GM13976 (cell line): Measurements from ENCODE around the gene HENMT1.

Source experiments
- DNase-seq: peaks from one replicate; pipeline ENCODE4 v3.0.0; 2012; ENCODE audit warnings: low spot score
- CTCF ChIP-seq: IDR thresholded peaks from 2 replicates; pipeline ENCODE4 v1.5.1; 2012; ENCODE audit warnings: borderline replicate concordance, mild to moderate bottlenecking; ENCODE audit not compliant: insufficient read depth; ENCODE audit errors: extremely low read depth, missing control alignments, control extremely low read depth
- in situ Hi-C: fragments of 300-500 bp; cut with MboI; formaldehyde crosslinking; loops from one replicate; pipeline ENCODE4 v1.12.0; 2022; ENCODE audit warnings: low sequenced_read_pairs, mixed read lengths, inconsistent platforms; ENCODE audit not compliant: unreplicated experiment

Gene HENMT1

DNA sequence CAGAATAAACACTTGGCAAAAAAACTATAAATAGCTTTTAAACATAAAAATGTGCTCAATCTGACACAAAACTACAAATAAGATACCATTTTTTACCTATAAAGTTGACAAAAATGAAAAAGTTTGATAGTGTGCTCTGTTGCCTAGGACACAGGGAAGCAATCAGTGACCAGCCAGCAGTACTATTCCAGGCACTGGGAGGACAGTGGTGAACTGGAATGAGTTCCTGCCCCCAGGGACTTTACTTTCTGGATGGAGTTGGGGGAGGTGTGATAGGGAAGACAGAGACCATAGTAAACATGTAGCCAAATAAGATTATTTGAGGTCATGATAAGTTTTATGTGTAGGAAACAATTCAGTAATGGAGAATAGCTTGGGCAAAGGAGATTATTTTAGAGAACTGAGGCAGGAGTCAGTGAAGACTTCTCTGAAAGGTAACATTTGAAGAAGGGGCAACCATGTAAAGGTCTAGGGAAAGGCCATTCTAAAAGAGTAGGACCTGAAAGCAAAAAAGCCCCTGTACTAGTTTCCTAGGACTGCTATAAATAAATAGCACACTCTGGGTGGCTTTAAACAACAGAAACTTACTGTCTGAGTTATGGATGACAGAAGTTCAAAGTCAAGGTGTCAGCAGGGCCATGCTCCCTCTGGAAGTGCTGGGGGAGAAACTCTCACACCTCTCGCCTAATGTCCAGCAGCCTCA lies 59.0 kb downstream of the HENMT1 start:
- no peak for TF ChIP-seq CTCF
- in situ Hi-C loops: no loop called here
- no peak for DNase-seq

DNA sequence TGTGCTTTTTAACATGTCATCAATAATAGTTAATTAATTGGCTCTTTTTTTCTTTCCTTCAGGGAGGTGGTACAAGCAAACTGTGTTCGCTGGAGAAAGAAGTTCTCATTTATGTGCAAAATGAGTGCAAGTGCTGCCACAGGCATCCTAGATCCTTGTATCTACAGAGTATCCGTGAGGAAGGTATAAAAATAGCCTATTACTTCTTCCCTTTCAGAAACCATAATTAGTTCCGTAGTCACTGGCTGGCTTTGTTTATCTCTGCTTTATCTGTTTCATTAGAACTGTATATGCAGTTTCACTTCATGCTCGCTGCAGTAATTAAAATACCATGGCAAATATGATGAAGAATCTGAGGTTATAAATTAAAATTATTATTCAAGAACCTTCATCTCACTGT lies 60.4 kb downstream of the HENMT1 start:
- in situ Hi-C loops: no loop called here
- TF ChIP-seq CTCF: no peak

DNA sequence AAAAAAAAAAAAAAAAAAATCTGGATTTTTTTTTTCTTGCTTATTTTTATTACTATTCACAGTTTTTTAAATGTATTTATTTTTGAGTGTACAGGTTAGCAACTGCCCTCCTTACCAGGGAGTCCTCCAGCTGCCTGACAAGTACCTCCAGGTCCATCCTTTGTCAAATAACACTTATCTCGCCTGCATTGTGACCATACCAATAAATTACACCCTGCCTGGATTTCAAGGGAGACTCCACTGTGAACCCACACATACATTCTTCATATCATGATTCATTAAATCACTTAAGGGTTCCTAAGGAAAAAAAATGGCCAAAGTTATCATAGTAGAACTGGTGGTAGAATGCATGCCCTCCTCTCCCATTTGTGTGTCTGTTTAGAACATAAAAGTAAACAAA lies 62.6 kb downstream of the HENMT1 start:
- in situ Hi-C loops: no loop called here
- no peak for TF ChIP-seq CTCF
- DNase-seq: no peak

More for the DNA sequence above, 60.4 kb downstream of the HENMT1 start:
- DNase-seq: no peak
